Measurements from ENCODE around the gene PDIA6.
"Not testable (repeated sequence)": the region's sequence is repeated elsewhere in the genome, so short reads cannot be mapped to it uniquely, and the experiment has no call there.

The PDIA6 gene

GRCh38 chr2:10819714-10820314 is 7.2 kb upstream of the PDIA6 start:
- no peak for TF ChIP-seq SPI1 (IDR thresholded peaks at IDR 0.05; ENCODE audit: borderline replicate concordance, low read depth)
- no peak for TF ChIP-seq CTCF (IDR thresholded peaks at IDR 0.05; ENCODE audit: insufficient read depth, low read length)
- no peak for TF ChIP-seq POLR2AphosphoS5 (IDR thresholded peaks at IDR 0.05; ENCODE audit: low read depth)
- no peak for TF ChIP-seq REST (IDR thresholded peaks at IDR 0.05; ENCODE audit: insufficient replicate concordance, low read depth)
- no peak for TF ChIP-seq GABPA (IDR thresholded peaks at IDR 0.05; ENCODE audit: low read depth)
- H3K27me3 ChIP-seq (ENCODE audit: insufficient read depth, poor library complexity, severe bottlenecking): peaks cover 4% of the 10 kb centered on the region
- H3K4me3 ChIP-seq (replicated peaks; ENCODE audit: insufficient read depth, low read length): no peak overlapping the region
- DNase-seq (ENCODE audit: low read depth in 1 of 2, low spot score in 1 of 2): no peak
- no peak overlapping the region for H3K27ac ChIP-seq (replicated peaks)

GRCh38 chr2:10818984-10819383 is 6.4 kb upstream of the PDIA6 start:
- Histone ChIP-seq H3K27ac (replicated peaks) (no peak overlapping the region), H3K4me3 (replicated peaks; ENCODE audit: insufficient read depth, low read length) (no peak overlapping the region), H3K27me3 (ENCODE audit: insufficient read depth, poor library complexity, severe bottlenecking) (peaks cover 3% of the 10 kb centered on the region)
- DNase-seq (ENCODE audit: low read depth in 1 of 2, low spot score in 1 of 2): no peak
- TF ChIP-seq SPI1 (IDR thresholded peaks at IDR 0.05; ENCODE audit: borderline replicate concordance, low read depth) (no peak), REST (IDR thresholded peaks at IDR 0.05; ENCODE audit: insufficient replicate concordance, low read depth) (no peak), POLR2AphosphoS5 (IDR thresholded peaks at IDR 0.05; ENCODE audit: low read depth) (no peak), CTCF (IDR thresholded peaks at IDR 0.05; ENCODE audit: insufficient read depth, low read length) (no peak), GABPA (IDR thresholded peaks at IDR 0.05; ENCODE audit: low read depth) (no peak)

GRCh38 chr2:10818305-10818704 is 5.7 kb upstream of the PDIA6 start:
- not testable (repeated sequence) for H3K27ac ChIP-seq (replicated peaks); H3K4me3 ChIP-seq (replicated peaks; ENCODE audit: insufficient read depth, low read length); H3K27me3 ChIP-seq (ENCODE audit: insufficient read depth, poor library complexity, severe bottlenecking); DNase-seq (ENCODE audit: low read depth in 1 of 2, low spot score in 1 of 2)

GRCh38 chr2:10817413-10817812 is 4.8 kb upstream of the PDIA6 start:
- H3K27ac ChIP-seq (replicated peaks): no peak overlapping the region
- H3K27me3 ChIP-seq (ENCODE audit: insufficient read depth, poor library complexity, severe bottlenecking): peaks cover 3% of the 10 kb centered on the region
- no peak for DNase-seq (ENCODE audit: low read depth in 1 of 2, low spot score in 1 of 2)
- H3K4me3 ChIP-seq (replicated peaks; ENCODE audit: insufficient read depth, low read length): no peak overlapping the region
- TF ChIP-seq SPI1 (IDR thresholded peaks at IDR 0.05; ENCODE audit: borderline replicate concordance, low read depth): no peak
- no peak for TF ChIP-seq POLR2AphosphoS5 (IDR thresholded peaks at IDR 0.05; ENCODE audit: low read depth)
- TF ChIP-seq CTCF (IDR thresholded peaks at IDR 0.05; ENCODE audit: insufficient read depth, low read length): no peak
- no peak for TF ChIP-seq REST (IDR thresholded peaks at IDR 0.05; ENCODE audit: insufficient replicate concordance, low read depth)
- TF ChIP-seq GABPA (IDR thresholded peaks at IDR 0.05; ENCODE audit: low read depth): no peak

All from HL-60 (cell line).